ENCODE results near the gene ADPRH. TPM values are rescaled to one million over a fixed set of nuclear protein-coding genes. Genes with fewer than 3 reads are reported as not detected.

The ADPRH gene
- total and polyA plus RNA-seq, 8 donors = 2.7 to 9.5 (median 5.0) TPM

DNA sequence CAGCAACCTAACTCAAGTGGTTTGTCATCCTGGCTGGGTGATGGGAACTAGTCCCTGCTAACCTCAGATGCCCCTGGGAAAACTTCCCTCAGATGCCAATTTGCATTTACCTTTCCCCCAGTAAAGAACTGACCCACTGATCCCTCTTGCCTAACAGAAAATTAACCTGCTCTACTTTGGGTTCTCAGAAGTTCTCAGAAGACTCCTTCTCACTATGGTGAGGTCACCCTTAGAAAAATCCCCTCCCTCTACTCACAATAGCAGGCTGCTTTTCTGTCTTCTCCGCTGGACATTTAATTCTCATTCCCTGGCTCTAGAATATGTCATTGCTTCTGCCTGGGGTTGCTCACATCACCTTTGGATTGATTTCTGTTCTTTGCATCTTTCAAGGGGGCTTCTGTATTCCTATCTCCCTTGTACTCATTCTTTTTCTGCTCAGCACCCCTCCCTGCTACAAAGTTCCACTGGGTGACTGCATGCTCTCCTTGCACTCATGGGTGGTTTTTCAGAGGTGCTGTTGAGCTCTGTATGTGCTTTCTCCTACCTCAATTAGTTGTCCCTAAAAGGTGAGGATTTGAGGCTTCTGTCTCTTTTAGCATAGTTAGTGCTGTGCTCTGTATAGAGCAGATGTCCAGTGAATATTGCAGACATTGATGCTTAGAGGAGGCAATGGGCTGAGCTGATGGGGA is 19.3 kb downstream of the ADPRH start:
- H3K4me1 ChIP-seq = peaks cover 6 to 24% (median 11%) of the 10 kb centered on the region in 3 donors
- WGBS, 2 donors = 93% methylated on average over 1 of the region's 1 CpG
- H3K27ac ChIP-seq = peak overlapping the region in 1 of 4 donors; percentile 55
- H3K9me3 ChIP-seq = no peaks in the 10 kb centered on the region
- TF ChIP-seq, protein P1, sequence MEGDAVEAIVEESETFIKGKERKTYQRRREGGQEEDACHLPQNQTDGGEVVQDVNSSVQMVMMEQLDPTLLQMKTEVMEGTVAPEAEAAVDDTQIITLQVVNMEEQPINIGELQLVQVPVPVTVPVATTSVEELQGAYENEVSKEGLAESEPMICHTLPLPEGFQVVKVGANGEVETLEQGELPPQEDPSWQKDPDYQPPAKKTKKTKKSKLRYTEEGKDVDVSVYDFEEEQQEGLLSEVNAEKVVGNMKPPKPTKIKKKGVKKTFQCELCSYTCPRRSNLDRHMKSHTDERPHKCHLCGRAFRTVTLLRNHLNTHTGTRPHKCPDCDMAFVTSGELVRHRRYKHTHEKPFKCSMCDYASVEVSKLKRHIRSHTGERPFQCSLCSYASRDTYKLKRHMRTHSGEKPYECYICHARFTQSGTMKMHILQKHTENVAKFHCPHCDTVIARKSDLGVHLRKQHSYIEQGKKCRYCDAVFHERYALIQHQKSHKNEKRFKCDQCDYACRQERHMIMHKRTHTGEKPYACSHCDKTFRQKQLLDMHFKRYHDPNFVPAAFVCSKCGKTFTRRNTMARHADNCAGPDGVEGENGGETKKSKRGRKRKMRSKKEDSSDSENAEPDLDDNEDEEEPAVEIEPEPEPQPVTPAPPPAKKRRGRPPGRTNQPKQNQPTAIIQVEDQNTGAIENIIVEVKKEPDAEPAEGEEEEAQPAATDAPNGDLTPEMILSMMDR (IDR thresholded peaks at IDR 0.05) = no peak
- DNase-seq (no peak), ATAC-seq (no peak), FAIRE-seq (no peak)
- H3K36me3 ChIP-seq = no peaks in the 10 kb centered on the region
- no peak overlapping the region for H3K4me3 ChIP-seq
- intact Hi-C loops (cut with DNase I) = no loop called here
- no peaks in the 10 kb centered on the region for H3K27me3 ChIP-seq

DNA sequence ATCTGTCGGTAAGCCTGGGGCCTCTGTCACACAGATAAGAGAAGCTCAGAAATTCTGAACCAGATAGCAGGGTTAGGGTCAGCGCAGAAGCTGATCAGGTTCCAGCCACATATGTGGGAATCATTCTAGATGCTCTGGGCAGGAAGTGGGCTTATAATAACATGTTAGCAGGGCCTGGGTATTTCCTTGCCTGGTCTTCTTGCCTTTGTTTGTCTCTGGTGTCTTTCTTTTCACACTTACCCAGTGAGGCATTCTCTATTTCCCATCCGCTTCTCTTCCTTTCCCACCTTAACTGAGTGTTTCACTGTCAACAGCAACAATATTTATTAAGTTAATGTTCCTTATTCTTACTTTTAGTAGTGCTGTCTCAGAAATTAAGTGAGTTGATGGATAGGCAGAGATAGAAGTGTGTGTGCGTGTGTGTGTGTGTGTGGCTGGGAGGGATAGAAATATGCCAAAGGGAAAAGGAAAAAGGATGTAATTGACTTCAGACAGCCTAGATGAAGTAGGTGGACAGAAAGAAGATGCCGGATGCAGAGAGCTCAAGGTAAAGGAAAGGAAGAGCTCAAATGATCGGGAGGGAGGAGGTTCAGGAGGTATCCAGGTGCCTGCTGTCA is 20.4 kb downstream of the ADPRH start:
- FAIRE-seq = no peak
- Histone ChIP-seq H3K9me3 (no peaks in the 10 kb centered on the region), H3K27me3 (no peaks in the 10 kb centered on the region), H3K4me1 (peaks cover 6 to 24% (median 11%) of the 10 kb centered on the region in 3 donors), H3K27ac (no peak overlapping the region), H3K4me3 (no peak overlapping the region), H3K36me3 (no peaks in the 10 kb centered on the region)
- TF ChIP-seq, protein P1 (IDR thresholded peaks at IDR 0.05) = no peak
- DNase-seq = no peak
- WGBS, 2 donors = 90 to 94% methylated on average over 6 of the region's 6 CpGs
- no peak for ATAC-seq
- intact Hi-C loops (cut with DNase I) = no loop called here

DNA sequence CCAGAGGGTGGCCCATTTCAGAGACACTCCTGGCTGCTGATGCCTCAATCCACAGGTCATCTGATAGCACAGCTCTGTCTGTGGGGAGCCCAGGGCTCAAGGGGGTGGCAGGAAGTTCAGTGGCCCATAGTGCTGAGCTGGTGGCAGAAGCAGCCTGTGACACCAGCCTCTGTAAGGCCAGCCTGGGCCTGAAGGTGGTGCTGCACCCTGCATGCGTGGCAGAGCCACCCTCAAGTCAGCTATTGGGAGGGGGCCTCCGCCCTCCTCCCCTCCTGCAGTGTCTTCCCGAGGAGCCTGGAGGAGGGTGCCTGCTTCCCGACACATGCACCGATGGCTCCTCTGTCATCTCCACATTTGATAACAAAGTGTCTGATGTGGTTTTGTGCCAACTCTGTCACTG is 21.4 kb downstream of the ADPRH start:
- Histone ChIP-seq H3K27me3 (no peaks in the 10 kb centered on the region), H3K27ac (no peak overlapping the region), H3K4me1 (peaks cover 6 to 24% (median 11%) of the 10 kb centered on the region in 3 donors), H3K4me3 (no peak overlapping the region), H3K9me3 (no peaks in the 10 kb centered on the region), H3K36me3 (no peaks in the 10 kb centered on the region)
- intact Hi-C loops (cut with DNase I) = no loop called here
- FAIRE-seq = no peak
- ATAC-seq = peak in 2 of 4 donors; percentile 26 to 29
- TF ChIP-seq, protein P1 (IDR thresholded peaks at IDR 0.05) = no peak
- no peak for DNase-seq
- 74% methylated on average over 5 of the region's 5 CpGs for WGBS, 2 donors

DNA sequence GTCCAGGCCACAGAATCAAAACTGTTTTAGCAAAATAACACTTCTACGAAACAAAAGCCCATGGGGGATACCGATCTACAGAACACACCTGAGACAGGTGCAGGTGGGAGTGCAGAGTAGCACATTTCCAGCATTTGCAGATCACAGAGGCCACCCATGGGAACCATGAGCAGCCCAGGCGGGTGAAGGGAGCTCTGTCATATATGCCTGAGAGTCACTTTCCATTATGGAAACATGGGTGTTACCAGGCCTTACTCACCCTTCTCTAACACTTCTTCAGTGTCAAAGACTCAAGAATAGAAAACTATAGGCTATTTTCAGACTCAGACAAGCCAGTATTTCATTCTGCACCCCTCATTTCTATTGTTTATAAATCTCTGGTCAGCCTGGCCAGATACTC is 21.9 kb downstream of the ADPRH start:
- 96% methylated on average over 3 of the region's 3 CpGs for WGBS, 2 donors
- ATAC-seq = no peak
- H3K4me1 ChIP-seq = peaks cover 6 to 24% (median 11%) of the 10 kb centered on the region in 3 donors
- H3K27me3 ChIP-seq = no peaks in the 10 kb centered on the region
- intact Hi-C loops (cut with DNase I) = no loop called here
- no peaks in the 10 kb centered on the region for H3K9me3 ChIP-seq
- TF ChIP-seq, protein P1 (IDR thresholded peaks at IDR 0.05) = no peak
- FAIRE-seq = no peak
- DNase-seq = no peak
- no peak overlapping the region for H3K4me3 ChIP-seq
- H3K27ac ChIP-seq = no peak overlapping the region
- no peaks in the 10 kb centered on the region for H3K36me3 ChIP-seq

GRCh38 chr3:119602676-119603075 is 23.4 kb downstream of the ADPRH start:
- WGBS, 2 donors = 85 to 89% methylated on average over 1 of the region's 1 CpG
- ATAC-seq (no peak), FAIRE-seq (no peak), DNase-seq (no peak)
- Histone ChIP-seq H3K27me3 (no peaks in the 10 kb centered on the region), H3K4me1 (peaks cover 6 to 13% (median 6%) of the 10 kb centered on the region in 3 donors), H3K27ac (no peak overlapping the region), H3K36me3 (no peaks in the 10 kb centered on the region), H3K9me3 (no peaks in the 10 kb centered on the region), H3K4me3 (no peak overlapping the region)
- TF ChIP-seq, protein P1 (IDR thresholded peaks at IDR 0.05) = no peak
- intact Hi-C loops (cut with DNase I) = no loop called here

Measured in pancreas (tissue), 10 donors.